IMR-90 (cell line): Measurements from ENCODE around the gene CRHBP.
A peak's percentile ranks its signal among the peaks of the same experiment; 100 is the strongest.

ENCODE experiments used
- BHLHE40 ChIP-seq: fragments of 150-350 bp; IDR thresholded peaks from 2 replicates; pipeline ENCODE4 v1.6.1; 2016; ENCODE audit warnings: mild to moderate bottlenecking, low read depth, low read length
- CEBPB ChIP-seq: IDR thresholded peaks from 2 replicates; pipeline ENCODE4 v1.6.1; 2012; ENCODE audit warnings: low read depth, low read length, improper control_type of control experiment
- CHD1 ChIP-seq: IDR thresholded peaks from 2 replicates; pipeline ENCODE4 v1.6.1; 2012; ENCODE audit warnings: low read depth, low read length, improper control_type of control experiment
- CTCF ChIP-seq: conservative IDR thresholded peaks from 2 replicates; pipeline ENCODE4 v1.5.1; 2012; ENCODE audit warnings: mild to moderate bottlenecking, low read depth, low read length, improper control_type of control experiment
- FOS ChIP-seq: fragments of 150-350 bp; IDR thresholded peaks from 2 replicates; pipeline ENCODE4 v1.6.1; 2016; ENCODE audit warnings: low read depth, low read length
- MAFK ChIP-seq: IDR thresholded peaks from 2 replicates; pipeline ENCODE4 v1.6.1; 2012; ENCODE audit warnings: low read depth, low read length, improper control_type of control experiment
- MAZ ChIP-seq: IDR thresholded peaks from 2 replicates; pipeline ENCODE4 v1.6.1; 2012; ENCODE audit warnings: low read depth, mild to moderate bottlenecking, low read length, improper control_type of control experiment, moderate library complexity, borderline replicate concordance
- POLR2A ChIP-seq: IDR thresholded peaks from 2 replicates; pipeline ENCODE4 v1.6.1; 2012; ENCODE audit warnings: mild to moderate bottlenecking, low read depth, low read length
- RAD21 ChIP-seq: IDR thresholded peaks from 2 replicates; pipeline ENCODE4 v1.6.1; 2012; ENCODE audit warnings: low read length, improper control_type of control experiment
- RCOR1 ChIP-seq: IDR thresholded peaks from 2 replicates; pipeline ENCODE4 v1.6.1; 2012; ENCODE audit warnings: mild to moderate bottlenecking, low read length, improper control_type of control experiment; ENCODE audit not compliant: insufficient replicate concordance
- RFX5 ChIP-seq: IDR thresholded peaks from 2 replicates; pipeline ENCODE4 v1.8.0; 2012; ENCODE audit warnings: low read depth, mild to moderate bottlenecking, low read length, moderate library complexity
- SMC3 ChIP-seq: fragments of 150-350 bp; IDR thresholded peaks from 2 replicates; pipeline ENCODE4 v1.6.1; 2016; ENCODE audit warnings: low read depth, mild to moderate bottlenecking, antibody characterized with exemption, low read length, moderate library complexity

- no peak for TF ChIP-seq POLR2A
- TF ChIP-seq CTCF = peak; percentile 43
- TF ChIP-seq RAD21 = peak; percentile 53
- no peak for TF ChIP-seq CEBPB
- no peak for TF ChIP-seq FOS
- no peak for TF ChIP-seq MAZ
- no peak for TF ChIP-seq MAFK
- peak; percentile 32; the same call in 1 of the 2 replicates for TF ChIP-seq SMC3
- TF ChIP-seq CHD1 = no peak
- no peak for TF ChIP-seq BHLHE40
- no peak for TF ChIP-seq RFX5
- no peak for TF ChIP-seq RCOR1
Measured at GRCh38 chr5:77015938-77016569, 63.2 kb downstream of the CRHBP start.
